ENCODE measurements around the gene RPL37.

RPL37 gene

DNA sequence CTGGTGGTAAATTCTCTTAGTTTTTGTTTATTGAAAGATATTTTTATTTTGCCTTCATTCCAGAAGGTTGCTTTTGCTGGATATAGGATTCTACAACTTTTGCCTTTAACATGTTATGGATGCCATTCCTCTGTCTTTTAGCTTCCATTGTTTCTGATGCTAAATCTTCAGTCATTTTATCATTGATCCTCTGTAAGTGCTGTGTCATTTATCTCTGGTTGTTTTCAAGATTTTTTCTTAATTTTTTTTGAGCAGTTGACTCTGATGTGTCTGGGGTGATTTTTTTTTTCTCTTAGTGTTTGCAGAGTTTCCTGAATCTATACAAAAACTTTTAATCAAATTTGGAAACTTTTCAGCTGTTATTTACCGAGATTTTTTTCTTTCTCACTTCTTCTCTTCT is 12.5 kb upstream of the RPL37 start:
- no peaks in the 10 kb centered on the region for H3K79me2 ChIP-seq (ENCODE audit: insufficient read depth, low read length)
- H3K9me2 ChIP-seq (replicated peaks; ENCODE audit: insufficient read depth, low read length): no peaks in the 10 kb centered on the region
- TF ChIP-seq EZH2phosphoT487 (conservative IDR thresholded peaks at IDR 0.05; ENCODE audit: low read length): no peak
- TF ChIP-seq, protein P1, sequence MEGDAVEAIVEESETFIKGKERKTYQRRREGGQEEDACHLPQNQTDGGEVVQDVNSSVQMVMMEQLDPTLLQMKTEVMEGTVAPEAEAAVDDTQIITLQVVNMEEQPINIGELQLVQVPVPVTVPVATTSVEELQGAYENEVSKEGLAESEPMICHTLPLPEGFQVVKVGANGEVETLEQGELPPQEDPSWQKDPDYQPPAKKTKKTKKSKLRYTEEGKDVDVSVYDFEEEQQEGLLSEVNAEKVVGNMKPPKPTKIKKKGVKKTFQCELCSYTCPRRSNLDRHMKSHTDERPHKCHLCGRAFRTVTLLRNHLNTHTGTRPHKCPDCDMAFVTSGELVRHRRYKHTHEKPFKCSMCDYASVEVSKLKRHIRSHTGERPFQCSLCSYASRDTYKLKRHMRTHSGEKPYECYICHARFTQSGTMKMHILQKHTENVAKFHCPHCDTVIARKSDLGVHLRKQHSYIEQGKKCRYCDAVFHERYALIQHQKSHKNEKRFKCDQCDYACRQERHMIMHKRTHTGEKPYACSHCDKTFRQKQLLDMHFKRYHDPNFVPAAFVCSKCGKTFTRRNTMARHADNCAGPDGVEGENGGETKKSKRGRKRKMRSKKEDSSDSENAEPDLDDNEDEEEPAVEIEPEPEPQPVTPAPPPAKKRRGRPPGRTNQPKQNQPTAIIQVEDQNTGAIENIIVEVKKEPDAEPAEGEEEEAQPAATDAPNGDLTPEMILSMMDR (IDR thresholded peaks at IDR 0.05; ENCODE audit: insufficient read depth, low read length, poor library complexity, severe bottlenecking): no peak
- no peak overlapping the region for H3K4me3 ChIP-seq (ENCODE audit: insufficient read depth, low read length, poor library complexity, severe bottlenecking)
- H3F3A ChIP-seq (ENCODE audit: insufficient read depth): no peaks in the 10 kb centered on the region
- H3K27ac ChIP-seq (ENCODE audit: low read depth, low read length): no peak overlapping the region
- no peak overlapping the region for H2AFZ ChIP-seq (ENCODE audit: low read depth, low read length, severe bottlenecking)
- no peak overlapping the region for H3K9ac ChIP-seq (ENCODE audit: low read length)
- H3K9me3 ChIP-seq (ENCODE audit: insufficient read depth, low read length): no peaks in the 10 kb centered on the region
- no peak overlapping the region for H3K4me2 ChIP-seq (ENCODE audit: low read depth, low read length, poor library complexity, severe bottlenecking)
- H4K20me1 ChIP-seq (ENCODE audit: low read depth, low read length): no peaks in the 10 kb centered on the region
- no peaks in the 10 kb centered on the region for H3K27me3 ChIP-seq (ENCODE audit: low read length)
- H3K36me3 ChIP-seq (ENCODE audit: low read length): no peaks in the 10 kb centered on the region

DNA sequence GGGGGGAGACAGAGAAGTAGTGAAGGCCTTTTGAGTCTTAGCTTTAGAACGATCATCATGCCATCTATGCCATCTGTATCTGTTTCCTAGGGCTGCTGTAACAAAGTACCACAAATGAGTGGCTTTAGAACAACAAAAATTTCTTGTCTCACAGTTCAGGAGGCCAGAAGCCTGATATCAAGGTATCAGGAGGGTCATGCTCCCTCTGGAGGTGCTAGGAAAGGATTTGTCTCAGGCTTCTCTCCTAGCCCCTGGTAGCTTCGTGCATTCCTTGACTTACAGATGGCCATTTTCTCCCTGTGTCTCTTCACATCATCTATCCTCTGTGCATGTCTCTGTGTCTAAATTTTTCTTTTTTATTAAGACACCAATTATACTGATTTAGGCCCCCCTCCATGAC is 11.3 kb upstream of the RPL37 start:
- Histone ChIP-seq H3K9me3 (ENCODE audit: insufficient read depth, low read length) (no peaks in the 10 kb centered on the region), H3F3A (ENCODE audit: insufficient read depth) (no peaks in the 10 kb centered on the region), H3K36me3 (ENCODE audit: low read length) (no peaks in the 10 kb centered on the region), H3K27me3 (ENCODE audit: low read length) (no peaks in the 10 kb centered on the region), H3K27ac (ENCODE audit: low read depth, low read length) (no peak overlapping the region), H2AFZ (ENCODE audit: low read depth, low read length, severe bottlenecking) (no peak overlapping the region), H3K4me3 (ENCODE audit: insufficient read depth, low read length, poor library complexity, severe bottlenecking) (no peak overlapping the region), H3K9me2 (replicated peaks; ENCODE audit: insufficient read depth, low read length) (no peaks in the 10 kb centered on the region), H3K79me2 (ENCODE audit: insufficient read depth, low read length) (no peaks in the 10 kb centered on the region), H4K20me1 (ENCODE audit: low read depth, low read length) (no peaks in the 10 kb centered on the region), H3K9ac (ENCODE audit: low read length) (no peak overlapping the region), H3K4me2 (ENCODE audit: low read depth, low read length, poor library complexity, severe bottlenecking) (no peak overlapping the region)
- TF ChIP-seq EZH2phosphoT487 (conservative IDR thresholded peaks at IDR 0.05; ENCODE audit: low read length): no peak
- TF ChIP-seq, protein P1 (IDR thresholded peaks at IDR 0.05; ENCODE audit: insufficient read depth, low read length, poor library complexity, severe bottlenecking): no peak

DNA sequence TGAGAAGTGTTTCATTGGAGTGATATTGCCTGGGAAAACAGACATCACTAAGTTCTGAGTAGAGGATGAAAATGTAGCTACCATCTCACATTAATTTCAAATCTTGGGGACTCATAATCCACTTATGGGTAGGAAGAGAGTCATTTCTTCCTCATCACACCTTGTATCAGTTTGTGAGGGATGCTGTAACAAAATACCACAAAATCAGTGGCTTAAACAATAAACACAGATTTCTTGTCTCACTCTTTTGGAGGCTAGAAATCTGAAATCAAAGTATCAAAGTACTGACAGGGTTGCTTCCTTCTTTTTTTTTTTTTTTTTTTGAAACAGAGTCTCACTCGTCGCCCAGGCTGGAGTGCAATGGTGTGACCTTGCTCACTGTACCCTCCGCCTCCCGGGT is 9.5 kb upstream of the RPL37 start:
- Histone ChIP-seq H3K9me2 (replicated peaks; ENCODE audit: insufficient read depth, low read length) (no peaks in the 10 kb centered on the region), H3K79me2 (ENCODE audit: insufficient read depth, low read length) (no peaks in the 10 kb centered on the region), H3K27ac (ENCODE audit: low read depth, low read length) (no peak overlapping the region), H2AFZ (ENCODE audit: low read depth, low read length, severe bottlenecking) (no peak overlapping the region), H3K9ac (ENCODE audit: low read length) (no peak overlapping the region), H3K27me3 (ENCODE audit: low read length) (no peaks in the 10 kb centered on the region), H3K4me2 (ENCODE audit: low read depth, low read length, poor library complexity, severe bottlenecking) (no peak overlapping the region), H3F3A (ENCODE audit: insufficient read depth) (no peaks in the 10 kb centered on the region), H4K20me1 (ENCODE audit: low read depth, low read length) (no peaks in the 10 kb centered on the region), H3K9me3 (ENCODE audit: insufficient read depth, low read length) (no peaks in the 10 kb centered on the region), H3K4me3 (ENCODE audit: insufficient read depth, low read length, poor library complexity, severe bottlenecking) (no peak overlapping the region), H3K36me3 (ENCODE audit: low read length) (no peaks in the 10 kb centered on the region)
- no peak for TF ChIP-seq EZH2phosphoT487 (conservative IDR thresholded peaks at IDR 0.05; ENCODE audit: low read length)
- TF ChIP-seq, protein P1 (IDR thresholded peaks at IDR 0.05; ENCODE audit: insufficient read depth, low read length, poor library complexity, severe bottlenecking): no peak

Measured in SU-DHL-6 (cell line).